ENCODE results near the gene DDIT3. TPM values are rescaled to one million over a fixed set of nuclear protein-coding genes. Genes with fewer than 3 reads are reported as not detected.

DDIT3 gene
- total RNA-seq, 2 donors from 2014 or later, result 9.9 to 12.4 TPM

DNA sequence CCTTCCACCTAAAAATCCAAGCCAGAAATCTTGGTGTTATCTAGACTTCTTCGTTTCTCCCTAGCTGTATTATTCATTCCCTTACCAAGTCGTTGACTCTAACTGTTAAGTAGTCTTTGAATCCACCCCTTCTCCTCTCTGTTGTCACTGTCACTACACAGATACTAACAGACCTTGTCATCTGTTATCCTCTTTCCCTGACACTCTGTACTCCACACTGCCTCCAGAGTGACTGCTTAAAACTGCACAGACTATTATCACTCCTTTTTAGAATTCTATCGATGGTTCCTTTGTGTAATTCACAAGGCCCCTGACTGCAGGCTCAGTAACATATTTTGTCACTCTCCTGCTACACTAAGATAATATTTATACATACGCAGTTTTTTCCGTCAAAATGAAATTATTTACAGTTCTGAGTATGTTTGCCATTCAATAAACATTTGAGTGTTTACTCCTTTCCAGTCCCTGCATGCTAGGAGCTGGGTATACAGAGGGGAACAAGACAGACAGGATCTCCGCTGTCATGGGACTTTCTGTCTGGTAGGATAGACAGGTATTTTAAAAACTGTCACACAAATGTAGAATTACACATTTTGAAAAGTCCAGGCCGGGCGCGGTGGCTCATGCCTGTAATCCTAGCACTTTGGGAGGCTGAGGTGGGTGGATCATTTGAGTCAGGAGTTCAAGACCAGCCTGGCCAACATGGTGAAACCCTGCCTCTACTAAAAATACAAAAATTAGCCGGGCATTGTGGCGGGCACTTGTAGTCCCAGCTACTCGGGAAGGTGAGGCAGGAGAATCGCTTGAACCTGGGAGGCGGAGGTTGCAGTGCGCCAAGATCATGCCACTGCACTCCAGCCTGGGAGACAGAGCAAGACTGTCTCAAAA is 28.7 kb downstream of the DDIT3 start:
- H3K36me3 Mint-ChIP-seq (ENCODE audit: low read depth), result peaks cover 66% of the 10 kb centered on the region
- no peak for DNase-seq
- H3K27ac ChIP-seq (ENCODE audit: low read depth, low read length), result no peak overlapping the region

DNA sequence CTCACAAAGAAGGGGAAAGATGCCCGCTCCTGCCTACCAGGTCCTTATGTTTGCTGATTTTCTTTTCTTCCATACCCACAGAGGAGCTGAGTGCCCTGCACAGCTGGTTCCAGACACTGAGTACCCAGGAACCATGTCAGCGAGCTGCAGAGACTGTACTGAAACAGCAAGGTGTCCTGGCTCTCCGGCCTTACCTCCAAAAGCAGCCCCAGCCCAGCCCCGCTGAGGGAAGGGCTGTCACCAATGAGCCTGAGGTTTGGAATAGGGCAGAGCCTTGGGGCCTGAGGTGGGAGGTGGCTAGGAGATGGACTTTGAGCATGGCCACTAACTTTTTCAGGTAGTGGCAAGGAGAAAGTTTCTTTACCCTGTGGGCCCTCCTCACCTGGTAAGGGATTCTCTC is 30.2 kb downstream of the DDIT3 start:
- no peak overlapping the region for H3K4me3 Mint-ChIP-seq
- Histone ChIP-seq H3K4me1 (ENCODE audit: control insufficient read depth, insufficient read depth, low read length) (no peaks in the 10 kb centered on the region), H3K27ac (ENCODE audit: low read depth, low read length) (no peak overlapping the region), H3K9ac (ENCODE audit: extremely low read depth, low read length, poor library complexity, severe bottlenecking) (no peak overlapping the region), H3K9me3 (ENCODE audit: control insufficient read depth, low read length) (no peaks in the 10 kb centered on the region), H3K4me3 (ENCODE audit: low read length) (no peak overlapping the region), H3K36me3 (ENCODE audit: control insufficient read depth, insufficient read depth, low read length) (peaks cover 44% of the 10 kb centered on the region), H3K27me3 (ENCODE audit: control insufficient read depth, insufficient read depth, low read length, poor library complexity, severe bottlenecking) (no peaks in the 10 kb centered on the region)
- WGBS, 2 experiments (ENCODE audit: insufficient coverage in 1 of 2, insufficient read length in 1 of 2), result 93 to 99% methylated on average over 3 to 4 of the region's 4 CpGs
- TF ChIP-seq, protein P1, sequence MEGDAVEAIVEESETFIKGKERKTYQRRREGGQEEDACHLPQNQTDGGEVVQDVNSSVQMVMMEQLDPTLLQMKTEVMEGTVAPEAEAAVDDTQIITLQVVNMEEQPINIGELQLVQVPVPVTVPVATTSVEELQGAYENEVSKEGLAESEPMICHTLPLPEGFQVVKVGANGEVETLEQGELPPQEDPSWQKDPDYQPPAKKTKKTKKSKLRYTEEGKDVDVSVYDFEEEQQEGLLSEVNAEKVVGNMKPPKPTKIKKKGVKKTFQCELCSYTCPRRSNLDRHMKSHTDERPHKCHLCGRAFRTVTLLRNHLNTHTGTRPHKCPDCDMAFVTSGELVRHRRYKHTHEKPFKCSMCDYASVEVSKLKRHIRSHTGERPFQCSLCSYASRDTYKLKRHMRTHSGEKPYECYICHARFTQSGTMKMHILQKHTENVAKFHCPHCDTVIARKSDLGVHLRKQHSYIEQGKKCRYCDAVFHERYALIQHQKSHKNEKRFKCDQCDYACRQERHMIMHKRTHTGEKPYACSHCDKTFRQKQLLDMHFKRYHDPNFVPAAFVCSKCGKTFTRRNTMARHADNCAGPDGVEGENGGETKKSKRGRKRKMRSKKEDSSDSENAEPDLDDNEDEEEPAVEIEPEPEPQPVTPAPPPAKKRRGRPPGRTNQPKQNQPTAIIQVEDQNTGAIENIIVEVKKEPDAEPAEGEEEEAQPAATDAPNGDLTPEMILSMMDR (conservative IDR thresholded peaks at IDR 0.05), result no peak
- H3K9me3 Mint-ChIP-seq, result peaks cover 6% of the 10 kb centered on the region
- no peak for DNase-seq
- no peaks in the 10 kb centered on the region for H3K27me3 Mint-ChIP-seq (ENCODE audit: insufficient read depth)
- peaks cover 14% of the 10 kb centered on the region for H3K4me1 Mint-ChIP-seq
- H3K36me3 Mint-ChIP-seq (ENCODE audit: low read depth), result peaks cover 51% of the 10 kb centered on the region
- no peak overlapping the region for H3K27ac Mint-ChIP-seq

More for the DNA sequence above, 28.7 kb downstream of the DDIT3 start:
- peaks cover 14% of the 10 kb centered on the region for H3K9me3 Mint-ChIP-seq
- H3K9me3 ChIP-seq (ENCODE audit: control insufficient read depth, low read length), result no peaks in the 10 kb centered on the region
- 91 to 95% methylated on average over 8 to 15 of the region's 15 CpGs for WGBS, 2 experiments (ENCODE audit: insufficient coverage in 1 of 2, insufficient read length in 1 of 2)
- no peak overlapping the region for H3K4me3 ChIP-seq (ENCODE audit: low read length)
- peaks cover 54% of the 10 kb centered on the region for H3K36me3 ChIP-seq (ENCODE audit: control insufficient read depth, insufficient read depth, low read length)
- H3K4me3 Mint-ChIP-seq, result no peak overlapping the region
- TF ChIP-seq, protein P1 (conservative IDR thresholded peaks at IDR 0.05), result peak; percentile 54
- no peak overlapping the region for H3K9ac ChIP-seq (ENCODE audit: extremely low read depth, low read length, poor library complexity, severe bottlenecking)
- no peaks in the 10 kb centered on the region for H3K4me1 ChIP-seq (ENCODE audit: control insufficient read depth, insufficient read depth, low read length)
- no peaks in the 10 kb centered on the region for H3K27me3 ChIP-seq (ENCODE audit: control insufficient read depth, insufficient read depth, low read length, poor library complexity, severe bottlenecking)
- H3K27me3 Mint-ChIP-seq (ENCODE audit: insufficient read depth), result no peaks in the 10 kb centered on the region
- peaks cover 10% of the 10 kb centered on the region for H3K4me1 Mint-ChIP-seq
- no peak overlapping the region for H3K27ac Mint-ChIP-seq

DNA sequence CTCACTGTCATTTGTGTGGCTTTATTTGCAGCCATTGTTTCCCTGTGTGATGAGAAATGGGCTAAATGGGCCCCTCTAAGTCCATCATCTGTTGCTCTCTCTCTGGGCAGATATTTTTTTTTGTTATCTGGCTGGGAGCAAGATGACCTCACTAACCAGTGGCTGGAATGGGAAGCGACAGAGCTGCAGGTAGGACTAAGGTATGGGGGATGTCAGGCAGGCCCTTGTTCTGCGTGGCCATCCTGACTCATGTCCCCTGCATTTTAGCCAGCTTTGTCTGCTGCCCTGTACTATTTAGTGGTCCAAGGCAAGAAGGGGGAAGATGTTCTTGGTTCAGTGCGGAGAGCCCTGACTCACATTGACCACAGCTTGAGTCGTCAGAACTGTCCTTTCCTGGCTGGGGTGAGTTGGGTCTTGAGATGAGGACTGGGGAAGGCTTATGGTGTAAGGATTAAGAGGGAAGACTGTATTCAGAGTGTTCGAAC is 31.1 kb downstream of the DDIT3 start:
- peaks cover 43% of the 10 kb centered on the region for H3K36me3 ChIP-seq (ENCODE audit: control insufficient read depth, insufficient read depth, low read length)
- no peak for DNase-seq
- peak overlapping the region; percentile 90 for H3K9ac ChIP-seq (ENCODE audit: extremely low read depth, low read length, poor library complexity, severe bottlenecking)
- Mint-ChIP-seq H3K9me3 (peaks cover 2% of the 10 kb centered on the region), H3K27ac (peak overlapping the region; percentile 95), H3K4me3 (peak overlapping the region; percentile 98), H3K36me3 (ENCODE audit: low read depth) (peaks cover 45% of the 10 kb centered on the region), H3K27me3 (ENCODE audit: insufficient read depth) (no peaks in the 10 kb centered on the region), H3K4me1 (peaks cover 14% of the 10 kb centered on the region)
- WGBS, 2 experiments (ENCODE audit: insufficient coverage in 1 of 2, insufficient read length in 1 of 2), result 93 to 100% methylated on average over 4 to 5 of the region's 5 CpGs
- H3K4me3 ChIP-seq (ENCODE audit: low read length), result peak overlapping the region; percentile 99
- no peaks in the 10 kb centered on the region for H3K9me3 ChIP-seq (ENCODE audit: control insufficient read depth, low read length)
- no peaks in the 10 kb centered on the region for H3K27me3 ChIP-seq (ENCODE audit: control insufficient read depth, insufficient read depth, low read length, poor library complexity, severe bottlenecking)
- TF ChIP-seq, protein P1 (conservative IDR thresholded peaks at IDR 0.05), result no peak
- no peaks in the 10 kb centered on the region for H3K4me1 ChIP-seq (ENCODE audit: control insufficient read depth, insufficient read depth, low read length)
- H3K27ac ChIP-seq (ENCODE audit: low read depth, low read length), result no peak overlapping the region

Measured in endodermal cell (in vitro differentiated cells).